Thyroid gland (tissue), 4 donors: Measurements from ENCODE around the gene ECHS1.
"Not testable (repeated sequence)": the region's sequence is repeated elsewhere in the genome, so short reads cannot be mapped to it uniquely, and the experiment has no call there.

Experiments
- POLR2A ChIP-seq, 2 donors: fragments of 450-650 bp; IDR thresholded peaks; one replicate each; pipeline ENCODE4 v1.6.1; 2017; ENCODE audit warnings: antibody characterized with exemption in 2 of 2, mild to moderate bottlenecking in 2 of 2, moderate library complexity in 1 of 2
- TF ChIP-seq, protein P1 (sequence below), 6 experiments: fragments of 200-600 bp in 3 of 6; fragments of 450-650 bp in 3 of 6; sonication (generic) in 3 of 6; IDR thresholded peaks; one replicate each; pipeline ENCODE4 v1.5.1; 2016 to 2019; ENCODE audit warnings: antibody characterized with exemption in 6 of 6, mild to moderate bottlenecking in 2 of 6, inconsistent platforms in 1 of 6, moderate library complexity in 1 of 6

DNA sequence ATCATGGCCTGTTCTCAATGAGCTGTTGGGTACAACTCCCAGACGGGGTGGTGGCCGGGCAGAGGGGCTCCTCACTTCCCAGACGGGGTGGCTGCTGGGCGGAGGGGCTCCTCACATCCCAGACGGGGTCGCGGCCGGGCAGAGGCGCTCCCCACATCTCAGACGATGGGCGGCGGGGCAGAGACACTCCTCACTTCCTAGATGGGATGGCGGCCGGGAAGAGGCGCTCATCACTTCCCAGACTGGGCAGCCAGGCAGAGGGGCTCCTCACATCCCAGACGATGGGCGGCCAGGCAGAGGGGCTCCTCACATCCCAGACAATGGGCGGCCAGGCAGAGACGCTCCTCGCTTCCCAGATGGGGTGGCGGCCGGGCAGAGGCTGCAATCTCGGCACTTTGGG is 41.2 kb upstream of the ECHS1 start:
- TF ChIP-seq, protein P1, sequence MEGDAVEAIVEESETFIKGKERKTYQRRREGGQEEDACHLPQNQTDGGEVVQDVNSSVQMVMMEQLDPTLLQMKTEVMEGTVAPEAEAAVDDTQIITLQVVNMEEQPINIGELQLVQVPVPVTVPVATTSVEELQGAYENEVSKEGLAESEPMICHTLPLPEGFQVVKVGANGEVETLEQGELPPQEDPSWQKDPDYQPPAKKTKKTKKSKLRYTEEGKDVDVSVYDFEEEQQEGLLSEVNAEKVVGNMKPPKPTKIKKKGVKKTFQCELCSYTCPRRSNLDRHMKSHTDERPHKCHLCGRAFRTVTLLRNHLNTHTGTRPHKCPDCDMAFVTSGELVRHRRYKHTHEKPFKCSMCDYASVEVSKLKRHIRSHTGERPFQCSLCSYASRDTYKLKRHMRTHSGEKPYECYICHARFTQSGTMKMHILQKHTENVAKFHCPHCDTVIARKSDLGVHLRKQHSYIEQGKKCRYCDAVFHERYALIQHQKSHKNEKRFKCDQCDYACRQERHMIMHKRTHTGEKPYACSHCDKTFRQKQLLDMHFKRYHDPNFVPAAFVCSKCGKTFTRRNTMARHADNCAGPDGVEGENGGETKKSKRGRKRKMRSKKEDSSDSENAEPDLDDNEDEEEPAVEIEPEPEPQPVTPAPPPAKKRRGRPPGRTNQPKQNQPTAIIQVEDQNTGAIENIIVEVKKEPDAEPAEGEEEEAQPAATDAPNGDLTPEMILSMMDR (IDR thresholded peaks at IDR 0.05): not testable (repeated sequence)
- not testable (repeated sequence) for TF ChIP-seq POLR2A (IDR thresholded peaks at IDR 0.05)
